Measurements from ENCODE around the gene MKRN3.
"Not testable (repeated sequence)": the region's sequence is repeated elsewhere in the genome, so short reads cannot be mapped to it uniquely, and the experiment has no call there.

The MKRN3 gene

GRCh38 chr15:23578521-23579150 is 13.2 kb downstream of the MKRN3 start:
- no peak for TF ChIP-seq CTCF (conservative IDR thresholded peaks at IDR 0.05)

GRCh38 chr15:23588268-23588667 is 22.8 kb downstream of the MKRN3 start:
- no peak for TF ChIP-seq CTCF (conservative IDR thresholded peaks at IDR 0.05)
- no peak overlapping the region for H3K27ac ChIP-seq

More at GRCh38 chr15:23578521-23579150, 13.2 kb downstream of the MKRN3 start:
- no peak overlapping the region for H3K27ac ChIP-seq

GRCh38 chr15:23589012-23589411 is 23.5 kb downstream of the MKRN3 start:
- no peak overlapping the region for H3K27ac ChIP-seq
- TF ChIP-seq CTCF (conservative IDR thresholded peaks at IDR 0.05) = no peak

- no peak overlapping the region for H3K27ac ChIP-seq
- no peak for TF ChIP-seq CTCF (conservative IDR thresholded peaks at IDR 0.05)
Measured at GRCh38 chr15:23594252-23594770, 28.8 kb downstream of the MKRN3 start.

- no peak for TF ChIP-seq CTCF (conservative IDR thresholded peaks at IDR 0.05)
- H3K27ac ChIP-seq = no peak overlapping the region
Measured at GRCh38 chr15:23595368-23595767, 29.9 kb downstream of the MKRN3 start.

- TF ChIP-seq CTCF (conservative IDR thresholded peaks at IDR 0.05) = no peak
- no peak overlapping the region for H3K27ac ChIP-seq
Measured at GRCh38 chr15:23596736-23597135, 31.3 kb downstream of the MKRN3 start.

- not testable (repeated sequence) for H3K27ac ChIP-seq
Measured at GRCh38 chr15:23597278-23597677, 31.8 kb downstream of the MKRN3 start.

GRCh38 chr15:23599053-23599452 is 33.6 kb downstream of the MKRN3 start:
- TF ChIP-seq CTCF (conservative IDR thresholded peaks at IDR 0.05) = no peak
- H3K27ac ChIP-seq = peak overlapping the region; percentile 47

Measured in VCaP (cell line).